HEK293 (cell line): ENCODE measurements around the gene NLGN4Y.

ENCODE experiments used
- CTCF ChIA-PET: fragments of 350-600 bp; formaldehyde crosslinking; extraction: SDS; loops from one replicate; lab custom pipeline; 2021; ENCODE audit warnings: antibody characterized with exemption; lab: Yijun Ruan, JAX
- POLR2A ChIA-PET: fragments of 300-600 bp; formaldehyde crosslinking; extraction: SDS; loops from one replicate; lab custom pipeline; 2020; ENCODE audit warnings: antibody characterized with exemption, inconsistent platforms; lab: Yijun Ruan, JAX
- H3K27ac ChIP-seq: fragments of 200-500 bp; sonication (Bioruptor generic); 2 replicates; pipeline ENCODE4 v1.5.1; 2014; ENCODE audit warnings: low read depth, low read length, control low read depth, inconsistent platforms; ENCODE audit errors: extremely low read depth
- H3K36me3 ChIP-seq, 2 experiments: fragments of 200-500 bp in 1 of 2; sonication (Bioruptor generic) in 1 of 2; 1 replicate in 1 of 2; 2 replicates in 1 of 2; pipeline ENCODE4 v1.5.1; 2014 to 2017; ENCODE audit warnings: inconsistent platforms in 2 of 2, low read length in 2 of 2; ENCODE audit not compliant: control insufficient read depth in 2 of 2, insufficient read depth in 1 of 2
- H3K4me1 ChIP-seq: fragments of 200-500 bp; sonication (Bioruptor generic); 2 replicates; pipeline ENCODE4 v1.5.1; 2014; ENCODE audit warnings: mild to moderate bottlenecking, low read length, inconsistent platforms; ENCODE audit not compliant: control insufficient read depth, insufficient read depth
- H3K4me3 ChIP-seq: 2 replicates; pipeline ENCODE4 v1.5.1; 2011; ENCODE audit warnings: low read depth, mild to moderate bottlenecking, control low read depth, low read length, moderate library complexity
- H3K9me3 ChIP-seq: fragments of 200-500 bp; sonication (Bioruptor generic); 2 replicates; pipeline ENCODE4 v1.5.1; 2014; ENCODE audit warnings: low read depth, low read length, inconsistent platforms; ENCODE audit not compliant: control insufficient read depth, insufficient read depth
- PATZ1 ChIP-seq: fragments of 450-650 bp; formaldehyde crosslinking; IDR thresholded peaks from 2 replicates; pipeline ENCODE4 v1.5.1; 2016; ENCODE audit warnings: missing biosample characterization, missing genetic modification characterization
- REPIN1 ChIP-seq: fragments of 450-650 bp; formaldehyde crosslinking; IDR thresholded peaks from 2 replicates; pipeline ENCODE4 v1.5.1; 2017; ENCODE audit warnings: missing biosample characterization, missing genetic modification characterization, low read depth
- ZBTB26 ChIP-seq: fragments of 450-650 bp; formaldehyde crosslinking; optimal IDR thresholded peaks from 2 replicates; pipeline ENCODE3; 2016; ENCODE audit warnings: missing biosample characterization, mild to moderate bottlenecking, missing genetic modification characterization
- ZNF148 ChIP-seq: fragments of 450-650 bp; formaldehyde crosslinking; IDR thresholded peaks from 2 replicates; pipeline ENCODE4 v1.5.0; 2017; ENCODE audit warnings: missing biosample characterization, missing genetic modification characterization, borderline replicate concordance
- ZNF155 ChIP-seq: fragments of 450-650 bp; formaldehyde crosslinking; IDR thresholded peaks from 2 replicates; pipeline ENCODE4 v1.5.1; 2016; ENCODE audit warnings: missing biosample characterization, missing genetic modification characterization
- ZNF175 ChIP-seq: fragments of 450-650 bp; formaldehyde crosslinking; IDR thresholded peaks from 2 replicates; pipeline ENCODE4 v1.5.1; 2016; ENCODE audit warnings: missing biosample characterization, missing genetic modification characterization
- ZNF19 ChIP-seq: fragments of 450-650 bp; formaldehyde crosslinking; IDR thresholded peaks from 2 replicates; pipeline ENCODE4; 2016; ENCODE audit warnings: missing biosample characterization, missing genetic modification characterization, low read depth
- ZNF2 ChIP-seq: fragments of 450-650 bp; formaldehyde crosslinking; IDR thresholded peaks from 2 replicates; pipeline ENCODE4 v1.5.1; 2016; ENCODE audit warnings: missing biosample characterization, missing genetic modification characterization
- ZNF354C ChIP-seq: fragments of 450-650 bp; formaldehyde crosslinking; IDR thresholded peaks from 2 replicates; pipeline ENCODE4 v1.5.1; 2016; ENCODE audit warnings: missing biosample characterization, missing genetic modification characterization, low read depth, borderline replicate concordance
- ZNF394 ChIP-seq: fragments of 450-650 bp; formaldehyde crosslinking; IDR thresholded peaks from 2 replicates; pipeline ENCODE4 v1.5.1; 2016; ENCODE audit warnings: missing biosample characterization, missing genetic modification characterization, mild to moderate bottlenecking, moderate library complexity, borderline replicate concordance
- ZNF404 ChIP-seq: fragments of 450-650 bp; formaldehyde crosslinking; IDR thresholded peaks from 2 replicates; pipeline ENCODE4 v1.5.1; 2017; ENCODE audit warnings: missing biosample characterization, missing genetic modification characterization
- ZNF433 ChIP-seq: fragments of 450-650 bp; formaldehyde crosslinking; IDR thresholded peaks from 2 replicates; pipeline ENCODE4 v1.5.1; 2016; ENCODE audit warnings: missing biosample characterization, missing genetic modification characterization, low read depth
- ZNF510 ChIP-seq: fragments of 450-650 bp; formaldehyde crosslinking; IDR thresholded peaks from 2 replicates; pipeline ENCODE4 v1.5.1; 2018; ENCODE audit warnings: mild to moderate bottlenecking, missing genetic modification characterization, missing biosample characterization; ENCODE audit not compliant: insufficient replicate concordance
- ZNF548 ChIP-seq: fragments of 450-650 bp; formaldehyde crosslinking; IDR thresholded peaks from 2 replicates; pipeline ENCODE4 v1.5.1; 2016; ENCODE audit warnings: missing biosample characterization, missing genetic modification characterization
- ZNF555 ChIP-seq: fragments of 450-650 bp; formaldehyde crosslinking; conservative IDR thresholded peaks from 2 replicates; pipeline ENCODE4 v1.5.1; 2017; ENCODE audit warnings: missing biosample characterization, mild to moderate bottlenecking, missing genetic modification characterization, inconsistent platforms
- ZNF580 ChIP-seq: fragments of 450-650 bp; formaldehyde crosslinking; IDR thresholded peaks from 2 replicates; pipeline ENCODE4 v1.5.1; 2016; ENCODE audit warnings: missing biosample characterization, missing genetic modification characterization
- ZNF585B ChIP-seq: fragments of 450-650 bp; formaldehyde crosslinking; IDR thresholded peaks from 2 replicates; pipeline ENCODE4 v1.5.1; 2016; ENCODE audit warnings: missing biosample characterization, missing genetic modification characterization
- ZNF664 ChIP-seq: fragments of 450-650 bp; formaldehyde crosslinking; IDR thresholded peaks from 2 replicates; pipeline ENCODE4 v1.5.1; 2016; ENCODE audit warnings: missing biosample characterization, missing genetic modification characterization
- ZNF701 ChIP-seq: fragments of 450-650 bp; formaldehyde crosslinking; IDR thresholded peaks from 2 replicates; pipeline ENCODE4 v1.5.1; 2016; ENCODE audit warnings: missing biosample characterization, missing genetic modification characterization
- ZNF704 ChIP-seq: fragments of 450-650 bp; formaldehyde crosslinking; IDR thresholded peaks from 2 replicates; pipeline ENCODE4 v1.5.1; 2016; ENCODE audit warnings: missing biosample characterization, missing genetic modification characterization
- ZNF747 ChIP-seq: fragments of 450-650 bp; formaldehyde crosslinking; IDR thresholded peaks from 2 replicates; pipeline ENCODE4 v1.5.1; 2016; ENCODE audit warnings: missing biosample characterization, missing genetic modification characterization
- TF ChIP-seq, protein P1 (sequence below): fragments of 450-650 bp; formaldehyde crosslinking; IDR thresholded peaks from 2 replicates; pipeline ENCODE4 v1.5.1; 2016; ENCODE audit warnings: missing biosample characterization, missing genetic modification characterization
- TF ChIP-seq, protein P2 (sequence below): fragments of 450-650 bp; formaldehyde crosslinking; IDR thresholded peaks from 2 replicates; pipeline ENCODE4 v1.5.1; 2016; ENCODE audit warnings: missing biosample characterization, missing genetic modification characterization, low read depth

Gene NLGN4Y

DNA sequence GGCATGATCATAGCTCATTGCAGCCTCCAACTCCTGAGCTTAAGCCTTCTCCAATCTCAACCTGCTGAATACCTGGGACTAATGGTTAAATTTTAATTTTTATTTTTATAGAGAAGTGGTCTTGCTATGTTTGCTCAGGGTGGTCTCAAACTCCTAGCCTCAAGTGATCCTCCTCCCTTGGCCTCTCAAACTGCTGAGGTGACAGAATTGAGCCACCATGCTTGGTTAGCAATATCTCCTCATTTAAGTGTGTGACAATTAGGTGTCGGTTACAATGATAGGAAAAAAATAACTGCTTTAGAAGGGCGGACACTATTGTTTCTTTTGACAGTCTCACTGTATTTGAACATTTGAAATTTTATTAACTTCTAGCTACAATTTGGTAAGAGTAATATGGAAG lies 300.3 kb downstream of the NLGN4Y start:
- Histone ChIP-seq H3K36me3 (no peaks in the 10 kb centered on the region), H3K9me3 (no peaks in the 10 kb centered on the region), H3K4me3 (no peak overlapping the region), H3K27ac (no peak overlapping the region), H3K4me1 (no peaks in the 10 kb centered on the region)
- TF ChIP-seq ZNF747 (no peak), ZNF404 (tag by site-specific recombination) (no peak), PATZ1 (tag by site-specific recombination) (no peak)
- POLR2A ChIA-PET, result no interaction called here
- CTCF ChIA-PET, result no interaction called here

GRCh38 chrY:14825728-14826127 lies 301.4 kb downstream of the NLGN4Y start:
- POLR2A ChIA-PET, result no interaction called here
- CTCF ChIA-PET, result no interaction called here
- H3K9me3 ChIP-seq, result no peaks in the 10 kb centered on the region
- TF ChIP-seq ZNF19 (no peak), ZNF148 (tag by site-specific recombination) (no peak), ZNF580 (tag by site-specific recombination) (no peak), ZNF664 (tag by site-specific recombination) (no peak), ZNF701 (tag by site-specific recombination) (no peak), ZNF555 (tag by site-specific recombination) (no peak), ZNF2 (tag by site-specific recombination) (no peak), ZNF510 (tag by site-specific recombination) (no peak), ZNF175 (tag by site-specific recombination) (no peak), ZNF155 (no peak), ZNF433 (tag by site-specific recombination) (no peak), ZNF548 (tag by site-specific recombination) (no peak), ZNF585B (no peak), ZNF394 (tag by site-specific recombination) (no peak), ZBTB26 (tag by site-specific recombination) (no peak), REPIN1 (tag by site-specific recombination) (no peak), ZNF354C (tag by site-specific recombination) (no peak), ZNF704 (tag by site-specific recombination) (no peak)
- TF ChIP-seq, protein P1, sequence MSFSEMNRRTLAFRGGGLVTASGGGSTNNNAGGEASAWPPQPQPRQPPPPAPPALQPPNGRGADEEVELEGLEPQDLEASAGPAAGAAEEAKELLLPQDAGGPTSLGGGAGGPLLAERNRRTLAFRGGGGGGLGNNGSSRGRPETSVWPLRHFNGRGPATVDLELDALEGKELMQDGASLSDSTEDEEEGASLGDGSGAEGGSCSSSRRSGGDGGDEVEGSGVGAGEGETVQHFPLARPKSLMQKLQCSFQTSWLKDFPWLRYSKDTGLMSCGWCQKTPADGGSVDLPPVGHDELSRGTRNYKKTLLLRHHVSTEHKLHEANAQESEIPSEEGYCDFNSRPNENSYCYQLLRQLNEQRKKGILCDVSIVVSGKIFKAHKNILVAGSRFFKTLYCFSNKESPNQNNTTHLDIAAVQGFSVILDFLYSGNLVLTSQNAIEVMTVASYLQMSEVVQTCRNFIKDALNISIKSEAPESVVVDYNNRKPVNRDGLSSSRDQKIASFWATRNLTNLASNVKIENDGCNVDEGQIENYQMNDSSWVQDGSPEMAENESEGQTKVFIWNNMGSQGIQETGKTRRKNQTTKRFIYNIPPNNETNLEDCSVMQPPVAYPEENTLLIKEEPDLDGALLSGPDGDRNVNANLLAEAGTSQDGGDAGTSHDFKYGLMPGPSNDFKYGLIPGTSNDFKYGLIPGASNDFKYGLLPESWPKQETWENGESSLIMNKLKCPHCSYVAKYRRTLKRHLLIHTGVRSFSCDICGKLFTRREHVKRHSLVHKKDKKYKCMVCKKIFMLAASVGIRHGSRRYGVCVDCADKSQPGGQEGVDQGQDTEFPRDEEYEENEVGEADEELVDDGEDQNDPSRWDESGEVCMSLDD (tag by site-specific recombination), result no peak
- TF ChIP-seq, protein P2, sequence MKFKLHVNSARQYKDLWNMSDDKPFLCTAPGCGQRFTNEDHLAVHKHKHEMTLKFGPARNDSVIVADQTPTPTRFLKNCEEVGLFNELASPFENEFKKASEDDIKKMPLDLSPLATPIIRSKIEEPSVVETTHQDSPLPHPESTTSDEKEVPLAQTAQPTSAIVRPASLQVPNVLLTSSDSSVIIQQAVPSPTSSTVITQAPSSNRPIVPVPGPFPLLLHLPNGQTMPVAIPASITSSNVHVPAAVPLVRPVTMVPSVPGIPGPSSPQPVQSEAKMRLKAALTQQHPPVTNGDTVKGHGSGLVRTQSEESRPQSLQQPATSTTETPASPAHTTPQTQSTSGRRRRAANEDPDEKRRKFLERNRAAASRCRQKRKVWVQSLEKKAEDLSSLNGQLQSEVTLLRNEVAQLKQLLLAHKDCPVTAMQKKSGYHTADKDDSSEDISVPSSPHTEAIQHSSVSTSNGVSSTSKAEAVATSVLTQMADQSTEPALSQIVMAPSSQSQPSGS (tag by site-specific recombination), result no peak
- TF ChIP-seq, all 188 proteins: peak for 0
- Histone ChIP-seq H3K27ac (no peak overlapping the region), H3K4me1 (no peaks in the 10 kb centered on the region), H3K4me3 (no peak overlapping the region), H3K36me3 (no peaks in the 10 kb centered on the region)
